GM12864 (cell line): ENCODE results near the gene TSPAN32.

Experiments used
- DNase-seq: peaks from one replicate; pipeline ENCODE4 v3.0.0-alpha.2; 2011; ENCODE audit warnings: low read depth
- H3K4me3 ChIP-seq: 2 replicates; pipeline ENCODE4 v1.5.1; 2011; ENCODE audit warnings: mild to moderate bottlenecking, low read depth, low read length, control low read depth
- CTCF ChIP-seq: IDR thresholded peaks from 2 replicates; pipeline ENCODE4 v1.5.1; 2011; ENCODE audit warnings: low read depth, mild to moderate bottlenecking, moderate library complexity, low read length, control low read depth, inconsistent platforms; ENCODE audit errors: missing control alignments

TSPAN32 gene

GRCh38 chr11:2315395-2316168 is 13.8 kb downstream of the TSPAN32 start:
- DNase-seq = no peak
- no peak for TF ChIP-seq CTCF
- H3K4me3 ChIP-seq = no peak overlapping the region

DNA sequence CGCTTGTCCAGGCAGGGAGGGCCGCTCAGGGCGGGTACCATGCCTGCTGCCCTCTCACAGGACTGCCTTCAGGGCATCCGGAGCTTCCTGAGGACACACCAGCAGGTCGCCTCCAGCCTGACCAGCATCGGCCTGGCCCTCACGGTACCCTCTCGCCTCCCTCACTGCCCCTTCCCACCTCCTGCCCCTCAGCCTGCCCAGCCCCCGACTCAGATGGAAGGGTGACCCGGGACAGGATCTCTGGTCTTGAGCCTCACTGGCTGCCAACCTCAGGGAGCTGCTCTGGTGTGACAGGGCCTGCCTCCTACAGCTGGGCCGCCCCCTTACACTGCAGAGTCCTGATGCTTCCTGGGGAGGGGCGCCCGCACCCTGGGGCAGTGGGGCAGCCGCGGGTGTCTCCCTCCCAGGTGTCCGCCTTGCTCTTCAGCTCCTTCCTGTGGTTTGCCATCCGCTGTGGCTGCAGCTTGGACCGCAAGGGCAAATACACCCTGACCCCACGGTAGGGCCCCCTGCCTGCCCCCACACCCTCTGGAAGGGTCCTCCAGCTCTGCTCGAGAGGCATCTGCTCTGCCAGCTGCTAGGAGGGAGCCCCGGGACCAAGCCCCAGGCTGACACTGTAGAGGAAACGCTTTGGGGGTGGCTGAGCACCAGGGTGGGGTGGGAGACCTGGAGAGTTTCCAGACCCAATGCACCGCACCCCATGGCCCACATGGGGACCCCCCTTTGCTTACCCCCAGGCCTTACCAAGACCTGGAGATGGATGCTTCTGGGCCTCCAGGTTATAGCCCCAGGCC is 14.6 kb downstream of the TSPAN32 start:
- H3K4me3 ChIP-seq = no peak overlapping the region
- DNase-seq = no peak
- TF ChIP-seq CTCF = no peak

DNA sequence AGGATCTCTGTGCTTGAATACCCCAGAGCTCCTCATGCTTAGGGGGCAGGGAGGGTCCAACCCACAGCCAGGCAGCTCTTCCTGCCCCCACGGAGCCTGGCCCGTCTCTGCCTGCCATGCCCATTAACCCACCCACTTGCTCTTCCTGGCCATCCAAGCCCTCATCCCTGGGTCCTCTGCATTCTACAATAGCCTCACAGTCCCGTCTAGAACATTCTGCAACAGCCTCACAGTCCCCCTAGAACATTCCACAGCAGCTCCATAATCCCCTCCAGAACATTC is 15.1 kb downstream of the TSPAN32 start:
- TF ChIP-seq CTCF = no peak
- no peak overlapping the region for H3K4me3 ChIP-seq
- no peak for DNase-seq

GRCh38 chr11:2317354-2318050 is 15.7 kb downstream of the TSPAN32 start:
- TF ChIP-seq CTCF = no peak
- H3K4me3 ChIP-seq = no peak overlapping the region
- DNase-seq = no peak

- no peak for TF ChIP-seq CTCF
- DNase-seq = no peak
Observed at GRCh38 chr11:2318123-2318522, 16.3 kb downstream of the TSPAN32 start.

DNA sequence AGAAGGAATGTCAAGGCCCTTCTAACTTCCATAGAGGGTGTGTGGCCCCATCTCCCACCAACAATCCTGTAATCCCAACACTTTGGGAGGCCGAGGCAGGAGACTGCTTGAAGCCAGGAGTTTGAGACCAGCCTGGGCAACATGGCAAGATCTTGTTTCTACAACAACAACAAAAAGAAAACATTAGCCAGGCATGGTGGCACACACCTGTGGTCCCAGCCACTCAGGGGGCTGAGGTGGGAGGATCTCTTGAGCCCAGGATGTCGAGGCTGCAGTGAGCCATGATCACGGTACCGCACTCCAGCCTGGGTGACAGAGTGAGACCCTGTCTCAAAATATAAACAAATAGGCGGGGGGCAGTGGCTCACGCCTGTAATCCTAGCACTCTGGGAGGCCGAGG is 16.9 kb downstream of the TSPAN32 start:
- DNase-seq = no peak
- no peak overlapping the region for H3K4me3 ChIP-seq
- no peak for TF ChIP-seq CTCF

More at GRCh38 chr11:2318123-2318522, 16.3 kb downstream of the TSPAN32 start:
- H3K4me3 ChIP-seq = no peak overlapping the region
